Gastrocnemius medialis (tissue), 4 donors: ENCODE data around the gene GFAP. TPM values are rescaled to one million over a fixed set of nuclear protein-coding genes. Genes with fewer than 3 reads are reported as not detected.

Source experiments
- ATAC-seq, 2 donors: fragments of 150-250 bp; one replicate each; pipeline ENCODE4 v1.9.1; 2016
- DNase-seq, 2 donors: peaks; one replicate each; pipeline ENCODE4 v3.0.0-alpha.2; 2019
- H3K27ac ChIP-seq, 4 donors: fragments of 200-600 bp; sonication (generic); 1 replicate in 1 of 4; 2 replicates in 3 of 4; pipeline ENCODE4 v1.5.1; 2016 to 2018; ENCODE audit warnings: mild to moderate bottlenecking in 2 of 4, moderate library complexity in 1 of 4
- H3K27me3 ChIP-seq, 3 donors: fragments of 200-600 bp; sonication (generic) in 2 of 3; 1 replicate in 1 of 3; 2 replicates in 2 of 3; pipeline versions ENCODE4 v1.5.1 to v1.6.0; 2016 to 2019; ENCODE audit warnings: mild to moderate bottlenecking in 1 of 3, moderate library complexity in 1 of 3
- H3K36me3 ChIP-seq, 2 donors: fragments of 200-600 bp; sonication (generic) in 1 of 2; one replicate each; pipeline ENCODE4 v1.5.1; 2017 to 2018
- H3K4me1 ChIP-seq, 2 donors: fragments of 200-600 bp; sonication (generic) in 1 of 2; one replicate each; pipeline ENCODE4 v1.5.1; 2016 to 2017; ENCODE audit warnings: mild to moderate bottlenecking in 2 of 2
- H3K4me3 ChIP-seq, 4 donors: fragments of 200-600 bp; sonication (generic) in 3 of 4; 1 replicate in 1 of 4; 2 replicates in 3 of 4; pipeline ENCODE4 v1.5.1; 2016 to 2019; ENCODE audit warnings: mild to moderate bottlenecking in 2 of 4
- H3K9me3 ChIP-seq, 3 donors: fragments of 200-600 bp; sonication (generic) in 2 of 3; 1 replicate in 1 of 3; 2 replicates in 2 of 3; pipeline ENCODE4 v1.5.1; 2016 to 2019
- POLR2A ChIP-seq, 2 donors: fragments of 450-650 bp; IDR thresholded peaks; one replicate each; pipeline ENCODE4 v1.6.1; 2017; ENCODE audit warnings: antibody characterized with exemption in 2 of 2, mild to moderate bottlenecking in 2 of 2, moderate library complexity in 2 of 2
- in situ Hi-C, 4 donors: fragments of 200-750 bp; cut with MboI; loops; one replicate each; pipeline versions ENCODE4 v1.15.0 to v1.8.0; 2017; ENCODE audit warnings: low sequenced_read_pairs in 4 of 4
- intact Hi-C: fragments of 100-400 bp; cut with DNase I; formaldehyde crosslinking; loops from one replicate; pipeline ENCODE4 v1.15.1; 2023; ENCODE audit warnings: low total_unique reads
- total RNA-seq, 4 donors: library from RNA; depleted of rRNA; stranded (reverse); fragments of >200 nt; gene quantifications; one replicate each; pipeline versions ENCODE4 v1.1.0 to v1.2.3, GENCODE V29; 2016
- TF ChIP-seq, protein P1 (sequence below), 5 experiments: fragments of 450-650 bp in 3 of 5; fragments of 200-600 bp in 2 of 5; sonication (generic) in 2 of 5; IDR thresholded peaks in 4 of 5; conservative IDR thresholded peaks in 1 of 5; 1 replicate in 4 of 5; 2 replicates in 1 of 5; pipeline ENCODE4 v1.5.1; 2016 to 2019; ENCODE audit warnings: antibody characterized with exemption in 5 of 5, mild to moderate bottlenecking in 3 of 5, moderate library complexity in 3 of 5

GFAP gene
- total RNA-seq, 4 donors from 2014 or later = not detected

DNA sequence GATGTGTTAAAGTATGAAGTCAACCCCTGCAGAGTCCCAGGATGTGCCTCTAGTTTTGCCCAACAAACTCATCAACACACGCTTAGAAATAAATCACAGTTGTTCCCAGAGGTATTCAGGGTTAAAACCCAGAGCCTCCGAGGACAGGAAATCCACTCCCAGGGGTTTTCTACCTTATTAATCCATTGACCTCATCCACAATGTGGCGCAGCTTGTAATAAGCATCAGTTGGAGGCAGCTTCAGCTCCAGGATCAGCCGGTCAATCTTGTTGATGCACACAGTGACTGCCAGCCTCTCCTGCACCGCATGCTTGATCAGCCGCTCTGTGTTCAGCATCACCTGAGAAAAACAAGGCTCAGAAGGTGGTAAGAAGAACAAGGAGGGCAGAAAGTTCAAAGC lies 39.5 kb downstream of the GFAP start:
- H3K9me3 ChIP-seq = no peaks in the 10 kb centered on the region
- in situ Hi-C loops = no loop called here
- peaks cover 3 to 58% of the 10 kb centered on the region in 2 donors for H3K36me3 ChIP-seq

DNA sequence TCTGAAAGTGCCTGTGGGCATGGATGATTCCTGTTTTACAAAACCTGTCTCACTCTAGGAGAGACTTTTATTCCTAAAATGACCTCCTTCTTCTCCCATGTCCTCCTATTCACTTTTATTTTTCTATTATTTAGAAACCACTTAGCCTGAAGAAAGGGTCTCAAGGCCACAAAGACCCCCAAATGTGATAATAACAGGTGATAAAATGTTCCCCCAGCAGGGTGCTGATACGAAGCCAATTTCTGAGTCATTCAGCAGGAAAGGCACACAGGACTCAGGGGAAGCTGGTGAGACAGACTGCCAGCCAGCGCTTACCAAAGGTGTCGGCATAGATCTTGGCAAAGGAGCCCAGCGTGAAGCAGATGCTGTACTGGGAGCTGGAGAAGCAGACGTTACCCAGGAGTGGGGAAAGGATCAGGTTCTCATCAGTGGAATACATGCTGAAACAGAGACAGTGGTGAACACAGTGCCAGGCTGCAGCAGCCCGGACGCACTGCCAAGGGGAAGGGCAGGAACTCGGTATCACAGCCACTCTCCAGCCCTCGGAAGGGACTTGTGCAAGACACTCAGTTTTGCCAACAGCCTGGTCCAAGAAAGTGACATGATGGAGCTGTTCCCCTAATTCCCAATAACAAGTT lies 43.0 kb downstream of the GFAP start:
- peak; percentile 98 to 99 for ATAC-seq
- intact Hi-C loops (no loop called here), in situ Hi-C loops (no loop called here)
- Histone ChIP-seq H3K36me3 (peaks cover 0 to 71% of the 10 kb centered on the region in 2 donors), H3K9me3 (no peaks in the 10 kb centered on the region), H3K4me1 (peaks cover 15 to 20% of the 10 kb centered on the region in 2 donors), H3K27me3 (no peaks in the 10 kb centered on the region), H3K27ac (peak overlapping the region; percentile 76 to 89 (median 81)), H3K4me3 (no peak overlapping the region)
- peak; percentile 72 to 95 for DNase-seq
- TF ChIP-seq POLR2A (IDR thresholded peaks at IDR 0.05) = no peak
- TF ChIP-seq, protein P1, sequence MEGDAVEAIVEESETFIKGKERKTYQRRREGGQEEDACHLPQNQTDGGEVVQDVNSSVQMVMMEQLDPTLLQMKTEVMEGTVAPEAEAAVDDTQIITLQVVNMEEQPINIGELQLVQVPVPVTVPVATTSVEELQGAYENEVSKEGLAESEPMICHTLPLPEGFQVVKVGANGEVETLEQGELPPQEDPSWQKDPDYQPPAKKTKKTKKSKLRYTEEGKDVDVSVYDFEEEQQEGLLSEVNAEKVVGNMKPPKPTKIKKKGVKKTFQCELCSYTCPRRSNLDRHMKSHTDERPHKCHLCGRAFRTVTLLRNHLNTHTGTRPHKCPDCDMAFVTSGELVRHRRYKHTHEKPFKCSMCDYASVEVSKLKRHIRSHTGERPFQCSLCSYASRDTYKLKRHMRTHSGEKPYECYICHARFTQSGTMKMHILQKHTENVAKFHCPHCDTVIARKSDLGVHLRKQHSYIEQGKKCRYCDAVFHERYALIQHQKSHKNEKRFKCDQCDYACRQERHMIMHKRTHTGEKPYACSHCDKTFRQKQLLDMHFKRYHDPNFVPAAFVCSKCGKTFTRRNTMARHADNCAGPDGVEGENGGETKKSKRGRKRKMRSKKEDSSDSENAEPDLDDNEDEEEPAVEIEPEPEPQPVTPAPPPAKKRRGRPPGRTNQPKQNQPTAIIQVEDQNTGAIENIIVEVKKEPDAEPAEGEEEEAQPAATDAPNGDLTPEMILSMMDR (IDR thresholded peaks at IDR 0.05 in 4 of 5, conservative IDR thresholded peaks at IDR 0.05 in 1 of 5) = peak in 1 of 5 experiments; percentile 11

More for the DNA sequence above, 39.5 kb downstream of the GFAP start:
- intact Hi-C loops = no loop called here
- DNase-seq (no peak), ATAC-seq (no peak)
- TF ChIP-seq, protein P1 (IDR thresholded peaks at IDR 0.05 in 4 of 5, conservative IDR thresholded peaks at IDR 0.05 in 1 of 5) = no peak
- TF ChIP-seq POLR2A (IDR thresholded peaks at IDR 0.05) = no peak
- peaks cover 15 to 20% of the 10 kb centered on the region in 2 donors for H3K4me1 ChIP-seq
- no peak overlapping the region for H3K4me3 ChIP-seq
- H3K27me3 ChIP-seq = no peaks in the 10 kb centered on the region
- H3K27ac ChIP-seq = no peak overlapping the region

DNA sequence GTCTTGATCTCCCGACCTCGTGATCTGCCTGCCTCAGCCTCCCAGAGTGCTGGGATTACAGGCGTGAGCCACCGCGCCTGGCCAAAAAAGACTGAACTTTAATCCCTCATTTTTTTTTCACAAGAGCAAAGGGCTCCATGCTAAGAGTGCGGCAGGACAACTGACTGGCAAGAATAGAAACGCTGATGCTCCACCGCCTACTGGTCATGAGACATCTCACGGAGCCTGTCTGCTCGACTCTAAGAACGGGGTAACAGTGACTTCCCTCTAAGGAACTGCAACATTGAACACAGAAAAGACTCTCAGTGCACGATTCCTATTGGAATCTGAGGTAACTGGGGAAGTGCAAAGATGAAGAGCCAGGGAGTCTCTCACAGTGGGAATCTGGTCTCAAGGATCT lies 43.7 kb downstream of the GFAP start:
- DNase-seq (no peak), ATAC-seq (no peak)
- Histone ChIP-seq H3K4me3 (no peak overlapping the region), H3K36me3 (peaks cover 0 to 78% of the 10 kb centered on the region in 2 donors), H3K9me3 (no peaks in the 10 kb centered on the region), H3K27me3 (no peaks in the 10 kb centered on the region), H3K27ac (peak overlapping the region; percentile 76 to 89 (median 81)), H3K4me1 (peaks cover 15 to 20% of the 10 kb centered on the region in 2 donors)
- in situ Hi-C loops = no loop called here
- intact Hi-C loops = no loop called here
- TF ChIP-seq, protein P1 (IDR thresholded peaks at IDR 0.05 in 4 of 5, conservative IDR thresholded peaks at IDR 0.05 in 1 of 5) = no peak
- TF ChIP-seq POLR2A (IDR thresholded peaks at IDR 0.05) = no peak

DNA sequence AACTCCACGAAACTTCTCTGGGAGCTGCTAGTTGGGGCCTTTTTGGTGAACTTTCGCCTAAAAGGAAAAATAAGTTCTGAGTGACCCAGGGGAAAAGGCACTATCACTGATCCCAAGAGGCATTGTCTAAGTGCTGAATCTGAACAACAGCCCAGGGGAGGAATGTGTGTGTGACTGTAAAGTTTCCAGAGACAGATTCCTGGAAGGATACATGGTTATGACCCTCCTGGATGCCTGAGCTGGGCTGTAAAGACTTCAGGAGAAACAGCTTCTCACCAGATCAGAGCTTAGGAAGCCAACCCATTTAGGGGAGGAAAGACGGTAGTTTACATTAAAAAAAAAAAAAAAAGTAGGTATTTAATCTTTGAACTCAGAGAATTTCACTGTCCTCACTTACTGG lies 47.5 kb downstream of the GFAP start:
- peaks cover 0 to 82% of the 10 kb centered on the region in 2 donors for H3K36me3 ChIP-seq
- intact Hi-C loops = no loop called here

More for the DNA sequence above, 47.5 kb downstream of the GFAP start:
- no peaks in the 10 kb centered on the region for H3K9me3 ChIP-seq
- no peak overlapping the region for H3K4me3 ChIP-seq
- H3K27ac ChIP-seq = no peak overlapping the region
- H3K27me3 ChIP-seq = no peaks in the 10 kb centered on the region
- no peak for TF ChIP-seq POLR2A (IDR thresholded peaks at IDR 0.05)
- TF ChIP-seq, protein P1 (IDR thresholded peaks at IDR 0.05 in 4 of 5, conservative IDR thresholded peaks at IDR 0.05 in 1 of 5) = no peak
- H3K4me1 ChIP-seq = peaks cover 13% of the 10 kb centered on the region in 2 donors
- no peak for ATAC-seq
- in situ Hi-C loops = loop anchor here (5.0 to 10.0 kb wide), 3 partner anchors 91 to 96 kb away; no protein-coding TSS in a partner anchor
- no peak for DNase-seq
